Measurements from ENCODE around the gene DNAH5.

- TF ChIP-seq ZFX (CRISPR knock-in tag; IDR thresholded peaks at IDR 0.05; ENCODE audit: low read depth) (no peak), ZNF121 (CRISPR knock-in tag; IDR thresholded peaks at IDR 0.05) (no peak), CEBPB (IDR thresholded peaks at IDR 0.05; ENCODE audit: borderline replicate concordance, low read depth, low read length) (no peak), ZNF138 (CRISPR knock-in tag; IDR thresholded peaks at IDR 0.05; ENCODE audit: low read depth) (no peak), GTF3A (CRISPR knock-in tag; conservative IDR thresholded peaks at IDR 0.05) (no peak), ZFP36L1 (CRISPR knock-in tag; IDR thresholded peaks at IDR 0.05) (no peak)
- TF ChIP-seq, protein P1, sequence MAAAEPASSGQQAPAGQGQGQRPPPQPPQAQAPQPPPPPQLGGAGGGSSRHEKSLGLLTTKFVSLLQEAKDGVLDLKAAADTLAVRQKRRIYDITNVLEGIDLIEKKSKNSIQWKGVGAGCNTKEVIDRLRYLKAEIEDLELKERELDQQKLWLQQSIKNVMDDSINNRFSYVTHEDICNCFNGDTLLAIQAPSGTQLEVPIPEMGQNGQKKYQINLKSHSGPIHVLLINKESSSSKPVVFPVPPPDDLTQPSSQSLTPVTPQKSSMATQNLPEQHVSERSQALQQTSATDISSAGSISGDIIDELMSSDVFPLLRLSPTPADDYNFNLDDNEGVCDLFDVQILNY (CRISPR knock-in tag; conservative IDR thresholded peaks at IDR 0.05): no peak
- TF ChIP-seq, protein P2, sequence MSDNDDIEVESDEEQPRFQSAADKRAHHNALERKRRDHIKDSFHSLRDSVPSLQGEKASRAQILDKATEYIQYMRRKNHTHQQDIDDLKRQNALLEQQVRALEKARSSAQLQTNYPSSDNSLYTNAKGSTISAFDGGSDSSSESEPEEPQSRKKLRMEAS (IDR thresholded peaks at IDR 0.05): no peak
- TF ChIP-seq, protein P3, sequence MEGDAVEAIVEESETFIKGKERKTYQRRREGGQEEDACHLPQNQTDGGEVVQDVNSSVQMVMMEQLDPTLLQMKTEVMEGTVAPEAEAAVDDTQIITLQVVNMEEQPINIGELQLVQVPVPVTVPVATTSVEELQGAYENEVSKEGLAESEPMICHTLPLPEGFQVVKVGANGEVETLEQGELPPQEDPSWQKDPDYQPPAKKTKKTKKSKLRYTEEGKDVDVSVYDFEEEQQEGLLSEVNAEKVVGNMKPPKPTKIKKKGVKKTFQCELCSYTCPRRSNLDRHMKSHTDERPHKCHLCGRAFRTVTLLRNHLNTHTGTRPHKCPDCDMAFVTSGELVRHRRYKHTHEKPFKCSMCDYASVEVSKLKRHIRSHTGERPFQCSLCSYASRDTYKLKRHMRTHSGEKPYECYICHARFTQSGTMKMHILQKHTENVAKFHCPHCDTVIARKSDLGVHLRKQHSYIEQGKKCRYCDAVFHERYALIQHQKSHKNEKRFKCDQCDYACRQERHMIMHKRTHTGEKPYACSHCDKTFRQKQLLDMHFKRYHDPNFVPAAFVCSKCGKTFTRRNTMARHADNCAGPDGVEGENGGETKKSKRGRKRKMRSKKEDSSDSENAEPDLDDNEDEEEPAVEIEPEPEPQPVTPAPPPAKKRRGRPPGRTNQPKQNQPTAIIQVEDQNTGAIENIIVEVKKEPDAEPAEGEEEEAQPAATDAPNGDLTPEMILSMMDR (CRISPR knock-in tag; IDR thresholded peaks at IDR 0.05): no peak
Measured at GRCh38 chr5:13809921-13810320, 134.6 kb downstream of the DNAH5 start.
